Pancreas (tissue), 10 donors: ENCODE results near the gene FLRT2. TPM values are rescaled to one million over a fixed set of nuclear protein-coding genes. Genes with fewer than 3 reads are reported as not detected.

Experiments used
- ATAC-seq, 4 donors: fragments of 200-7000 bp; cut with Tn5 transposase; one replicate each; pipeline versions ENCODE4 v1.8.0 to v1.9.1; 2020; ENCODE audit warnings: mild to moderate bottlenecking in 4 of 4, moderate library complexity in 4 of 4
- DNase-seq, 6 donors: peaks; one replicate each; pipeline ENCODE4 v3.0.0-alpha.2; 2020
- FAIRE-seq: peaks from 2 replicates; lab custom pipeline; 2012; peaks lifted over from hg19 to GRCh38; lab: Jason Lieb, UNC
- H3K27ac ChIP-seq, 4 donors: fragments of 200-600 bp; sonication (generic); 1 replicate in 3 of 4; 2 replicates in 1 of 4; pipeline versions ENCODE4 v1.5.0 to v1.8.0; 2020
- H3K27me3 ChIP-seq, 4 donors: fragments of 200-600 bp; one replicate each; pipeline ENCODE4 v1.8.0; 2021
- H3K36me3 ChIP-seq, 3 donors: fragments of 200-600 bp; sonication (generic) in 1 of 3; one replicate each; pipeline versions ENCODE4 v1.5.0 to v1.8.0; 2020 to 2021
- H3K4me1 ChIP-seq, 3 donors: fragments of 200-600 bp; one replicate each; pipeline ENCODE4 v1.8.0; 2021
- H3K4me3 ChIP-seq, 4 donors: fragments of 200-600 bp; sonication (generic) in 2 of 4; one replicate each; pipeline versions ENCODE4 v1.5.0 to v1.8.0; 2020 to 2021
- H3K9me3 ChIP-seq, 4 donors: fragments of 200-600 bp; one replicate each; pipeline ENCODE4 v1.8.0; 2021
- WGBS, 2 donors: extraction: QIAGEN DNeasy Blood & Tissue Kit; methylation state at CpG; one replicate each; pipeline ENCODE4 v1.1.7; 2013; 5-methylcytosine and 5-hydroxymethylcytosine counted together
- intact Hi-C, 3 donors: fragments of 100-400 bp; cut with DNase I; formaldehyde crosslinking; loops; one replicate each; pipeline versions ENCODE4 v1.11.1 to v1.14.2; 2022
- polyA plus RNA-seq, 2 donors: library from polyadenylated mRNA; stranded (reverse); fragments of 200-250 nt; gene quantifications; one replicate each; pipeline ENCODE4 v1.2.3, GENCODE V29; 2013
- total RNA-seq, 6 donors: library from RNA; stranded (reverse); fragmentation: NEBNext Ultra II Directional in 4 of 6; extraction: Animal tissue kit (Norgen Biotek cat#: 25700) in 4 of 6; gene quantifications; one replicate each; pipeline versions ENCODE4 v1.2.1 to v1.2.4, GENCODE V29; 2021 to 2023
- TF ChIP-seq, protein P1 (sequence below), 4 donors: fragments of 200-600 bp; sonication (generic) in 3 of 4; IDR thresholded peaks; one replicate each; pipeline versions ENCODE4 v1.5.0 to v1.8.0; 2021; ENCODE audit warnings: antibody characterized with exemption in 4 of 4
- donor health status: healthy with polysubstance abuse.
- donor health status: DM: no; HTN: no; CAD: no; lungs with moderate emphysema.
- donor health status: DM: no; HTN: no; CAD: no.
- donor health status: control.
- donor health status: control.
- donor health status: Bipolar disorder and iron deficiency.
- donor health status: DM: yes; HTN: yes; CAD: no.
- donor health status: DM: no; HTN: no; CAD: no.
- donor health status: DM: no; HTN: no; CAD: no.
- donor health status: DM: yes; HTN: yes; CAD: no.

FLRT2 gene
- total and polyA plus RNA-seq, 8 donors: 62.8 to 229 (median 101) TPM

DNA sequence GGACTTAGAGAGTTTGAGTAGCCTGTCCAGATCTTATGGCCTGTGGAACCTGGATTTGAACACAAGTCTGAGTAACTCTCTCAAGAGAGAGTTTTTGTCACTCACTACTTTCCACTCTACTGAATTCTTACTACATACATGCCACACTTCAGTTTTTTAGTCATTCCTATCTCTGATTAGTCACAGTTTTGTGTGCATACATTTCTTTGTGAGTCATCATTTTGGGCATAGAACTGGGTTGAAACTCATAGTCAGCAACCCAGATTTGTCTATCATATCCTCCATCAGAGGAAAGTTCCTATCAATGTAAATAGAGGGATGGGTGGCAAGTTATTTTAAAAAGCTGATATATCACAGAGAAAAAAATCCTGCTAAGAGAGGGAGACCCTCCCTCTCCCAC is 42.9 kb downstream of the FLRT2 start:
- intact Hi-C loops: no loop called here
- Histone ChIP-seq H3K27me3 (no peaks in the 10 kb centered on the region), H3K36me3 (no peaks in the 10 kb centered on the region), H3K27ac (peak overlapping the region in 2 of 4 donors; percentile 3 to 15), H3K4me3 (no peak overlapping the region), H3K9me3 (no peaks in the 10 kb centered on the region), H3K4me1 (no peaks in the 10 kb centered on the region)
- ATAC-seq (peak in 2 of 4 donors; percentile 26 to 34), FAIRE-seq (no peak), DNase-seq (no peak)
- TF ChIP-seq, protein P1, sequence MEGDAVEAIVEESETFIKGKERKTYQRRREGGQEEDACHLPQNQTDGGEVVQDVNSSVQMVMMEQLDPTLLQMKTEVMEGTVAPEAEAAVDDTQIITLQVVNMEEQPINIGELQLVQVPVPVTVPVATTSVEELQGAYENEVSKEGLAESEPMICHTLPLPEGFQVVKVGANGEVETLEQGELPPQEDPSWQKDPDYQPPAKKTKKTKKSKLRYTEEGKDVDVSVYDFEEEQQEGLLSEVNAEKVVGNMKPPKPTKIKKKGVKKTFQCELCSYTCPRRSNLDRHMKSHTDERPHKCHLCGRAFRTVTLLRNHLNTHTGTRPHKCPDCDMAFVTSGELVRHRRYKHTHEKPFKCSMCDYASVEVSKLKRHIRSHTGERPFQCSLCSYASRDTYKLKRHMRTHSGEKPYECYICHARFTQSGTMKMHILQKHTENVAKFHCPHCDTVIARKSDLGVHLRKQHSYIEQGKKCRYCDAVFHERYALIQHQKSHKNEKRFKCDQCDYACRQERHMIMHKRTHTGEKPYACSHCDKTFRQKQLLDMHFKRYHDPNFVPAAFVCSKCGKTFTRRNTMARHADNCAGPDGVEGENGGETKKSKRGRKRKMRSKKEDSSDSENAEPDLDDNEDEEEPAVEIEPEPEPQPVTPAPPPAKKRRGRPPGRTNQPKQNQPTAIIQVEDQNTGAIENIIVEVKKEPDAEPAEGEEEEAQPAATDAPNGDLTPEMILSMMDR (IDR thresholded peaks at IDR 0.05): no peak

DNA sequence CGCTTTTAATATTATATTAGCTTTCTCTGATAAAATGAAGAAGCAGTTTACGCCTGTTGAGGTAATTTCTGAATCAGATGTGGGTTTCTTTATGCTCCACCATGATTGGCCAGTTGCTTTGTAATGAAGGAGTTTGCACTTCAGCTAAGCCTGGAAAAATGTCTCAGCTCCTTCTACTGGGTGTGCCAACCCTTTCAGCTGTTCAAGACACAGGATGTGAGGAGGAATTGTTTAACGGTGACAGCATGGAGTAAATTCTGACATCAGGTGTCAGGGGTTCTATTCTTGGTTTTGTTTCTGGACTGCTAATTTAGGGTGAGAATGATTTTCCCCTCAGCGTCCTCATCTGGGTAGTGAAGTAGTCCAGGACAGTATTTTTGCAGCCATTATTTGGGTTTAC is 43.5 kb downstream of the FLRT2 start:
- H3K27me3 ChIP-seq: no peaks in the 10 kb centered on the region
- no peaks in the 10 kb centered on the region for H3K4me1 ChIP-seq
- H3K4me3 ChIP-seq: no peak overlapping the region
- 80 to 82% methylated on average over 4 of the region's 4 CpGs for WGBS, 2 donors
- H3K27ac ChIP-seq: peak overlapping the region in 1 of 4 donors; percentile 3
- TF ChIP-seq, protein P1 (IDR thresholded peaks at IDR 0.05): no peak
- DNase-seq: no peak
- no peaks in the 10 kb centered on the region for H3K9me3 ChIP-seq
- H3K36me3 ChIP-seq: no peaks in the 10 kb centered on the region
- intact Hi-C loops: no loop called here
- no peak for FAIRE-seq
- ATAC-seq: no peak

DNA sequence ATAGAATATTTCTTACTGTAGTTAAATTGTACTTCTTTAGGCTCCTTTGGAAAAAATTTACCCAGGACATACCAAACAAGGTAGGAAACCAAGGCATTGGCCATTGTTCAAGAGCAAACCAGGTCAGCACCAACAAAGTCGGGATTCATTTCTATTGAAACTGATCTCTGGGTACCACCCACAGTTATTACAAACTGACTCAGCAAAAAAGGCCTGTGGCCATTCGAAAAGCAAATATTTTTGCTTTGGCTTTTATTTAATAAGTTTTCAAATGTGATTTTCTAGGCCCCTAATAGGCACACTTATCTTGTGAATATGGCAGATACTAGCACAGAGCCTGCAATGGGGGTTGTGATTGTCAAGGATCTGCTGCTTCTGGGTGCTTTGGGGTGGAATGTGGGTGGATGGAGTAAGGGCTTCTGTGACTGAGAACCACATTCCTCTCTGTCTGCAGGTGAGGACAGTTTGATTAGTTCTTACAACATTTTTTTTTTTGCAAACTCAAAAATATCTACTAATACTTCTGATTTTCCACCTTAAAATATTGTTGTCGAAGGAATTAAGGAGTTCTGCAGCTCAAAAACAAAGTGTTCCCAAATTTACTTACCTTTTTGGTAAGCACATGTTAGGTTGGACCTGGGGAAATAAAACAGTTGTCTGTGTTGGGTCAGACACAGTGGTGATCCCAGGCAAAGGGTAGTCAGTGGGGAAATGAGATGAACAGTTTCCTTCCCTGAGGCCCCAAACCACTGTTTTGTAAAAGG is 45.1 kb downstream of the FLRT2 start:
- intact Hi-C loops: no loop called here
- no peak for ATAC-seq
- H3K27ac ChIP-seq: peak overlapping the region in 1 of 4 donors; percentile 9
- DNase-seq: no peak
- no peaks in the 10 kb centered on the region for H3K36me3 ChIP-seq
- H3K4me1 ChIP-seq: peaks cover 0 to 3% (median 0%) of the 10 kb centered on the region in 3 donors
- TF ChIP-seq, protein P1 (IDR thresholded peaks at IDR 0.05): no peak
- H3K9me3 ChIP-seq: no peaks in the 10 kb centered on the region
- no peak overlapping the region for H3K4me3 ChIP-seq
- no peak for FAIRE-seq
- WGBS, 2 donors: 63 to 64% methylated on average over 3 of the region's 3 CpGs
- H3K27me3 ChIP-seq: no peaks in the 10 kb centered on the region

DNA sequence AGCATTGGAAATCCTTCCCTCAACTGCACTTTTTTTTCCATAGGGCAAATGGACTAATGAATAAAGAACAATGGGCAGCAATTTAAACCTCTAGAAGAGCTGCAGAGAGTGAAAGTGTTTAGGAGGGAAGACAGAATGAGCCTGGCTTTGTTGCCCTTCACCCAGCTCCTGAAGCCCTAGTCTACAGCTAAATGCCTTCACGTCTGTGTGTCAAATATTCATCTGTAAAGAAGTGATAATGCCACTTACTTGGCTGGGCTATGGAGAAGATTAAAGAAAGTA is 45.6 kb downstream of the FLRT2 start:
- no peaks in the 10 kb centered on the region for H3K36me3 ChIP-seq
- no peak for FAIRE-seq

DNA sequence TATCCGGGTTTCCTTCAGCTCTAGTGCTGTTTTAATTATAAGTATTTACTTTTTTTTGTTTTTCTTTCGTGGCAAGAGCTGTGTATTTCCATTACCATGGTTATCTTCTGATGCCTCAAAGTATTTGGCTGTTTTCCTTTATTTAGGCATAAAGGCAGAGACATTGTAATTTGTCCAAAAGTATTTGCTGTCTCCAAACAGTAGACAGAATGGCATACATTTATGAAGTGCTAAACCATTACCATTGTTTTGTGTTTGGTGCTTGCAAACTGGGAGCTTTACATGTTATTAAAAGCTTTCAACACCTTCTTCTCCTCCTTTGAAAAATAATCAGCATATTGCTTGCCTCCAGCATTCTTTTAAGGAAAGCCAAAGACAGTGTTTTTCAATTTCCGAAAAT is 46.3 kb downstream of the FLRT2 start:
- Histone ChIP-seq H3K9me3 (no peaks in the 10 kb centered on the region), H3K4me3 (no peak overlapping the region), H3K27ac (peak overlapping the region in 1 of 4 donors; percentile 9), H3K27me3 (no peaks in the 10 kb centered on the region), H3K4me1 (peaks cover 0 to 3% (median 0%) of the 10 kb centered on the region in 3 donors), H3K36me3 (no peaks in the 10 kb centered on the region)
- WGBS, 2 donors: 46 to 50% methylated on average over 3 of the region's 3 CpGs
- intact Hi-C loops: no loop called here
- FAIRE-seq (no peak), DNase-seq (no peak), ATAC-seq (no peak)
- TF ChIP-seq, protein P1 (IDR thresholded peaks at IDR 0.05): no peak

More for the DNA sequence above, 45.6 kb downstream of the FLRT2 start:
- DNase-seq (no peak), ATAC-seq (no peak)
- intact Hi-C loops: no loop called here
- WGBS, 2 donors: 50% methylated on average over 1 of the region's 1 CpG
- H3K9me3 ChIP-seq: no peaks in the 10 kb centered on the region
- H3K4me3 ChIP-seq: no peak overlapping the region
- TF ChIP-seq, protein P1 (IDR thresholded peaks at IDR 0.05): no peak
- no peaks in the 10 kb centered on the region for H3K27me3 ChIP-seq
- peaks cover 0 to 3% (median 0%) of the 10 kb centered on the region in 3 donors for H3K4me1 ChIP-seq
- H3K27ac ChIP-seq: peak overlapping the region in 1 of 4 donors; percentile 9
